GM08714 (cell line): ENCODE results near the gene LRRC61.
"Not testable (repeated sequence)": the region's sequence is repeated elsewhere in the genome, so short reads cannot be mapped to it uniquely, and the experiment has no call there.

Source experiments
- H3K4me3 ChIP-seq: fragments of 200-500 bp; sonication (Bioruptor generic); 2 replicates; pipeline ENCODE4 v1.5.1; 2014; ENCODE audit warnings: mild to moderate bottlenecking, low read length, inconsistent platforms
- ZNF274 ChIP-seq: IDR thresholded peaks from 2 replicates; pipeline ENCODE4 v1.6.1; 2012; ENCODE audit warnings: mild to moderate bottlenecking, low read depth, low read length

Gene LRRC61

DNA sequence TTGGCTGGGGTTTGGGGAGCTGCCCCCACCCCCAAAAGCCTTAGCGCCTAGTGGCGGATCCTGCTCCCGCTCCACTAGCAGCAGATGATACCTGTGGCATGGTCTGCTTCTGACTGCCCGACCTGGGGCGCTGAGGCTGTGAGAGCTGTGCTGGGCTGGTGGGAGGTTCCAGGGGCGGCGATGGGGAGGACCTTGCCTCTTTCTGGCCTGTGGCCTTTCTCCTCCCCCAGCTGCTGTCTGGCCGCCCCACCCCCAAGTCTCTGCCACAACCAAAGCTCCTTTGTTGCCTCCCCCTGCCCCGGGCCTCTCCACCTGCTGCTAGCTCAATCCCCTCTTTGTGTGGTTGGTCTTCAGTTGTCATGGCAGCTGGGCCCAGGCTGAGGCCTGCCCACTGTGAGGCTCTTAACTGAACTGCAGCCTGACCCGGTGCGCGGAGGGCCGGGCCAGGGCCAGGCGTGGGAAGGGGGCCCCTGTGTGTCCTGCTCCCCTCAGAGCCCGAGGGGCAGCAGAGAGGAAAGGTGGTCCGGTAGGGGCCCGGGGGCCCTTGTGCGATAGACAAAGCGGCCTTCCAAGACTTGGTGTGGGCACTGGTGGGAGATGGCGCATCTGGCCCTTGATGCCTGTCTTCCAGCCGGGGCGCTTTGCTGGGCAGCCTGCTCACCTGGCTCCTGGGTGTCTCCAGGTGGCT, 60.7 kb downstream of the LRRC61 start:
- TF ChIP-seq ZNF274: no peak
- no peak overlapping the region for H3K4me3 ChIP-seq

DNA sequence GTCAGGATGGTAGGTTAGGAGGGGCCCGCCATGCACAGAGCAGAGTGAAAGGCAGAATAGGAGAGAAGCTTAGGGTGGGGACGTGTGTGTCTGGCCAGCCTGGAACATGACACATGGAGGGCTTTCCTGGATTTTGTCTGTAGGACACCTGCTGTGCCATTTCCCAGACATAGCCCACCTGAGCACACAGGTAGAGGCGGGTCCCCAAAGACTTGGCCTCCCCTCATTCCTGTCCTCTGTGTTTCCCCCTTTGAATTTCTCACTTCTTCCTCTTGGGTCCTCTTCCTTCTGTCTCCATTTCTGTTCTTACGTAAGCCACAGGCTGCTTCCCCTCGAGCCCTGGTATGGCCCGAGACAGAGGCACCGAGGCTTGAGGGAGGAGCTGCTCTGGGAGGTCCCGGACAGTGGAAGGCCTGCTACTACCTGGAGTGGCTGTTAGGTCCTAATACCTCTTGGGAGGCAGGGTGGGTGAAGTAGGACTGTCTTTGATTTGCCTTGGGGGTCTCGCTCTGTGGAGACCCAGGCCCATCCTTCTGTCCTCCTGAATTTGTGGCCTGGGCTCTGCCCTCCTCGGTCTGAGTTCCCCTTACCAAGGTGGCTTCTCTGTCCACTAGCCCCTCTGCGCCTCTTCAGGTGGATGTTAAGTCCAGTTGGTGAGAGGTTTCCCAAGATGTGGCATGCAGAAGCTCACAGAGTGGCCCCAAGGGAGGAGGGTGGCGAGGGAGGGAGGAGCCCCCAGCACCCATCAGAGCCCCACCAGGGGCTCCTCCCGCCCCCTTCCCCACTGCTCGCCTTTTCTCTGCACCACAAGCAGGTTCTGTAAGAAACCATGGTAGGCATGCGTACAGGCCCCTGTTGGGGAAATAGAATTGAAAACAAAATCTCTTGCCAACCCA, 61.5 kb downstream of the LRRC61 start:
- TF ChIP-seq ZNF274: no peak
- H3K4me3 ChIP-seq: no peak overlapping the region

DNA sequence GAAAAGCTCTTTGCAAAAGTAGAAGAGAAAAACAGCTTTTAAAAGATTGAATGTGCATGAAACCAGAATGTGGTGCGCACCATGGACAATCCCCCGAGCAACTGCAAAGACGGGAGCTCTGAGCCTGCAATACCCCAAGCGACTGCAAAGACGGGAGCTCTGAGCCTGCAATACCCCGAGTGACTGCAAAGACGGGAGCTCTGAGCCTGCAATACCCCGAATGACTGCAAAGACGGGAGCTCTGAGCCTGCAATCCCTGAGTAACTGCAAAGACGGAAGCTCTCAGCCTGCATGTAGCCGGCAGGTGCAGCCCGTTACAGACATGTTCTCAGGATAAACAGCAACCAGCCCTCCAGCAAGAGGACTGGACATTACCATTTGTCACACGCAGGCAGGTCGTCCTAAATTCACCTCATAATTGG, 62.2 kb downstream of the LRRC61 start:
- no peak for TF ChIP-seq ZNF274
- H3K4me3 ChIP-seq: no peak overlapping the region

DNA sequence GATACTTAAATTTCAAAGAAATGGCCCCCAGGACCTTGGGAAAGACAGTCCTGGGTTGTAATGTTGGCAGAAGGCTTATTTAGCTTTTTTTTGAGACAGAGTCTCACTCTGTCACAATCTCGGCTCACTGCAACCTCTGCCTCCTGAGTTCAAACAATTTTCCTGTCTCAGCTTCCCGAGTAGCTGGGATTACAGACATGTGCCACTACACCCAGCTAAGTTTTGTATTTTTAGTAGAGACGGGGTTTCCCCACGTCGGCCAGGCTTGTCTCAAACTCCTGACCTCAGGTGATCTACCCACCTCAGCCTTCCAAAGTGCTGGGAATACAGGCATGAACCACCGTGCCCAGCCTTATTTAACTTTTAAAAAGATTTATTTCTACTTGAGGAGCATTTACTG, 62.7 kb downstream of the LRRC61 start:
- not testable (repeated sequence) for H3K4me3 ChIP-seq
